CD14-positive monocyte (primary cell): ENCODE measurements around the gene GRN. TPM values are rescaled to one million over a fixed set of nuclear protein-coding genes. Genes with fewer than 3 reads are reported as not detected.

Source experiments
- DNase-seq, 3 donors: peaks; one replicate each; pipeline ENCODE4 v3.0.0-alpha.2; 2011 to 2022
- H2AFZ ChIP-seq: 2 replicates; pipeline ENCODE4 v1.6.0; 2012; ENCODE audit warnings: mild to moderate bottlenecking, low read depth, low read length, inconsistent platforms; ENCODE audit not compliant: insufficient read depth, poor library complexity, severe bottlenecking
- H3K27ac ChIP-seq, 2 donors: 1 replicate in 1 of 2; 2 replicates in 1 of 2; pipeline ENCODE4 v1.5.1; 2012 to 2013; ENCODE audit warnings: low read length in 2 of 2, control low read depth in 1 of 2, inconsistent platforms in 1 of 2, low read depth in 1 of 2, mild to moderate bottlenecking in 1 of 2
- H3K27me3 ChIP-seq, 2 donors: one replicate each; pipeline versions ENCODE4 v1.6.0 to v1.6.1; 2011 to 2013; ENCODE audit warnings: low read length in 2 of 2; ENCODE audit not compliant: control insufficient read depth in 2 of 2, insufficient read depth in 2 of 2
- H3K36me3 ChIP-seq, 2 donors: replicated peaks in 1 of 2; 1 replicate in 1 of 2; 2 replicates in 1 of 2; pipeline versions ENCODE4 v1.5.1 to v1.6.1; 2012 to 2013; ENCODE audit warnings: low read length in 2 of 2, control low read depth in 1 of 2, inconsistent platforms in 1 of 2, mild to moderate bottlenecking in 1 of 2; ENCODE audit not compliant: insufficient read depth in 2 of 2, control insufficient read depth in 1 of 2
- H3K4me1 ChIP-seq, 2 donors: 1 replicate in 1 of 2; 2 replicates in 1 of 2; pipeline versions ENCODE4 v1.5.1 to v1.6.1; 2012 to 2013; ENCODE audit warnings: low read length in 2 of 2, control low read depth in 1 of 2, inconsistent platforms in 1 of 2, mild to moderate bottlenecking in 1 of 2, moderate library complexity in 1 of 2; ENCODE audit not compliant: insufficient read depth in 2 of 2, control insufficient read depth in 1 of 2
- H3K4me2 ChIP-seq: replicated peaks from 2 replicates; pipeline ENCODE3; 2012; ENCODE audit warnings: low read length, moderate library complexity, mild to moderate bottlenecking; ENCODE audit not compliant: poor library complexity, severe bottlenecking; ENCODE audit errors: extremely low read depth
- H3K4me3 ChIP-seq, 3 experiments: fragments of 200-600 bp in 1 of 3; sonication (generic) in 1 of 3; replicated peaks in 1 of 3; 1 replicate in 2 of 3; 2 replicates in 1 of 3; pipeline ENCODE4 v1.5.1; 2011 to 2013; ENCODE audit warnings: low read length in 3 of 3, mild to moderate bottlenecking in 3 of 3, control low read depth in 2 of 3, low read depth in 2 of 3, inconsistent platforms in 1 of 3, moderate library complexity in 1 of 3
- H3K79me2 ChIP-seq: 2 replicates; pipeline ENCODE4 v1.6.0; 2012; ENCODE audit warnings: mild to moderate bottlenecking, control low read depth, inconsistent platforms, low read length, moderate library complexity; ENCODE audit not compliant: insufficient read depth
- H3K9ac ChIP-seq: 2 replicates; pipeline ENCODE4 v1.6.0; 2017; ENCODE audit warnings: low read length, mild to moderate bottlenecking; ENCODE audit not compliant: insufficient read depth, poor library complexity, severe bottlenecking
- H3K9me3 ChIP-seq, 2 donors: replicated peaks in 1 of 2; 1 replicate in 1 of 2; 2 replicates in 1 of 2; pipeline versions ENCODE4 v1.5.1 to v1.6.1; 2012 to 2013; ENCODE audit warnings: low read length in 2 of 2, control low read depth in 1 of 2; ENCODE audit not compliant: control insufficient read depth in 1 of 2, insufficient read depth in 1 of 2
- H4K20me1 ChIP-seq: 2 replicates; pipeline ENCODE4 v1.6.0; 2012; ENCODE audit warnings: mild to moderate bottlenecking, low read length, control low read depth, moderate library complexity; ENCODE audit not compliant: insufficient read depth
- H3K27ac Mint-ChIP-seq, 7 donors: one replicate each; pipeline ENCODE4 v1.8.0; 2020; ENCODE audit warnings: mild to moderate bottlenecking in 7 of 7, mixed read lengths in 7 of 7, moderate library complexity in 6 of 7, inconsistent platforms in 2 of 7
- H3K27me3 Mint-ChIP-seq, 3 donors: one replicate each; pipeline ENCODE4 v1.8.0; 2021 to 2022; ENCODE audit warnings: low read depth in 3 of 3, mild to moderate bottlenecking in 3 of 3, mixed read lengths in 3 of 3, moderate library complexity in 3 of 3, inconsistent platforms in 1 of 3
- H3K36me3 Mint-ChIP-seq, 2 donors: one replicate each; pipeline ENCODE4 v1.8.0; 2020; ENCODE audit warnings: mixed read lengths in 2 of 2, inconsistent platforms in 1 of 2, mild to moderate bottlenecking in 1 of 2
- H3K4me1 Mint-ChIP-seq: one replicate; pipeline ENCODE4 v1.8.0; 2020; ENCODE audit warnings: mild to moderate bottlenecking, mixed read lengths
- H3K4me3 Mint-ChIP-seq, 2 donors: one replicate each; pipeline ENCODE4 v1.8.0; 2020; ENCODE audit warnings: mild to moderate bottlenecking in 2 of 2, mixed read lengths in 2 of 2, moderate library complexity in 1 of 2
- H3K9me3 Mint-ChIP-seq, 7 donors: one replicate each; pipeline ENCODE4 v1.8.0; 2020 to 2022; ENCODE audit warnings: mixed read lengths in 7 of 7, mild to moderate bottlenecking in 6 of 7, moderate library complexity in 6 of 7, inconsistent platforms in 2 of 7
- WGBS: methylation state at CpG from one replicate; pipeline ENCODE4 v1.1.5; 2013; ENCODE audit warnings: missing lambda C conversion rate; ENCODE audit not compliant: insufficient coverage; 5-methylcytosine and 5-hydroxymethylcytosine counted together
- intact Hi-C, 2 donors: fragments of 100-400 bp; cut with micrococcal nuclease; formaldehyde crosslinking; loops; one replicate each; pipeline versions ENCODE4 v1.15.0 to v1.15.1; 2023
- polyA plus RNA-seq, 3 donors: library from polyadenylated mRNA; depleted of rRNA in 1 of 3; unstranded in 2 of 3; stranded (reverse) in 1 of 3; fragments of 300-500 nt in 2 of 3; fragments of >200 nt in 1 of 3; fragmentation: Illumina TruSeq in 2 of 3; gene quantifications; 1 replicate in 2 of 3; 2 replicates in 1 of 3; pipeline ENCODE4 v1.2.3, GENCODE V29; 2012 to 2021
- TF ChIP-seq, protein P1 (sequence below): fragments of 200-600 bp; IDR thresholded peaks from one replicate; pipeline ENCODE4 v1.8.0; 2022; ENCODE audit warnings: antibody characterized with exemption, mild to moderate bottlenecking

Gene GRN
- polyA plus RNA-seq, 3 donors = 1,303 to 1,960 (median 1,361) TPM

DNA sequence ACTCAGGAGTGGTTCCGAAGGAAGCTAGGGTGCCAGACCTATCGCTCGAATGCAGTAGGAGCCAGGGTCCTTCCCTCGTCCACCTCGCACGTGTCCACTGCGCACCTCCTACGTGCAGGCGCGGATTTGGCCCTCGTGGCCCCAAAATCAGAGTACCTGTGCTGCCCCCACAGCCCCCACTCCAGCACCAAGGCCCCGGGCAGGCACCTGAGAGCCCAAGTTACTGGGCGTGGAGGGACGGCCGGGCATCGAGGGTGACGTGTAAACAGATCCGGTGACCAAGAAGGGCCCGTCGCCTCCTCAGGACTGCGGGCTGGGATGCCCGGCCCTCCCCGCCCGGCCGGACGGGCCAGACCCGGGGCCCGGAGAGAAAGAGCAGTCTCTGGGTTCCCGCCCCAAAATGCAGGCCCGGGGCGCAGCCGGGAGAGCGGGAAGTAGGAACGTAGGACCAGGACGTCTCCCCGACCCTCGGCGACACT is 21.0 kb upstream of the GRN start:
- Mint-ChIP-seq H3K27me3 (peaks cover 0 to 2% (median 0%) of the 10 kb centered on the region in 3 donors), H3K4me3 (peak overlapping the region; percentile 85 to 87), H3K27ac (peak overlapping the region in 4 of 7 donors; percentile 51 to 85 (median 69)), H3K36me3 (peaks cover 31 to 35% of the 10 kb centered on the region in 2 donors), H3K9me3 (peaks cover 0 to 1% (median 0%) of the 10 kb centered on the region in 7 donors), H3K4me1 (peaks cover 33% of the 10 kb centered on the region)
- Histone ChIP-seq H3K9me3 (no peaks in the 10 kb centered on the region), H3K4me3 (peak overlapping the region; percentile 47 to 85 (median 47)), H3K27ac (peak overlapping the region in 1 of 2 donors; percentile 87), H3K4me1 (peaks cover 29 to 39% of the 10 kb centered on the region in 2 donors), H4K20me1 (no peaks in the 10 kb centered on the region), H3K27me3 (no peaks in the 10 kb centered on the region), H3K4me2 (peak overlapping the region; percentile 94), H3K79me2 (peaks cover 6% of the 10 kb centered on the region), H3K36me3 (peaks cover 27 to 34% of the 10 kb centered on the region in 2 donors), H2AFZ (peak overlapping the region; percentile 82), H3K9ac (peak overlapping the region; percentile 72)
- intact Hi-C loops = loop anchor here (2.0 to 10.0 kb wide), 4 partner anchors 21 to 199 kb away; partner anchors contain the start of genes UBTF (in 2 of the 2), FAM171A2 (in 1 of the 2), GRN (in 1 of the 2) and HDAC5 (in 1 of the 2)
- TF ChIP-seq, protein P1, sequence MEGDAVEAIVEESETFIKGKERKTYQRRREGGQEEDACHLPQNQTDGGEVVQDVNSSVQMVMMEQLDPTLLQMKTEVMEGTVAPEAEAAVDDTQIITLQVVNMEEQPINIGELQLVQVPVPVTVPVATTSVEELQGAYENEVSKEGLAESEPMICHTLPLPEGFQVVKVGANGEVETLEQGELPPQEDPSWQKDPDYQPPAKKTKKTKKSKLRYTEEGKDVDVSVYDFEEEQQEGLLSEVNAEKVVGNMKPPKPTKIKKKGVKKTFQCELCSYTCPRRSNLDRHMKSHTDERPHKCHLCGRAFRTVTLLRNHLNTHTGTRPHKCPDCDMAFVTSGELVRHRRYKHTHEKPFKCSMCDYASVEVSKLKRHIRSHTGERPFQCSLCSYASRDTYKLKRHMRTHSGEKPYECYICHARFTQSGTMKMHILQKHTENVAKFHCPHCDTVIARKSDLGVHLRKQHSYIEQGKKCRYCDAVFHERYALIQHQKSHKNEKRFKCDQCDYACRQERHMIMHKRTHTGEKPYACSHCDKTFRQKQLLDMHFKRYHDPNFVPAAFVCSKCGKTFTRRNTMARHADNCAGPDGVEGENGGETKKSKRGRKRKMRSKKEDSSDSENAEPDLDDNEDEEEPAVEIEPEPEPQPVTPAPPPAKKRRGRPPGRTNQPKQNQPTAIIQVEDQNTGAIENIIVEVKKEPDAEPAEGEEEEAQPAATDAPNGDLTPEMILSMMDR = no peak
- DNase-seq = peak in 1 of 3 donors; percentile 44
- 2% methylated on average over 38 of the region's 38 CpGs for WGBS

DNA sequence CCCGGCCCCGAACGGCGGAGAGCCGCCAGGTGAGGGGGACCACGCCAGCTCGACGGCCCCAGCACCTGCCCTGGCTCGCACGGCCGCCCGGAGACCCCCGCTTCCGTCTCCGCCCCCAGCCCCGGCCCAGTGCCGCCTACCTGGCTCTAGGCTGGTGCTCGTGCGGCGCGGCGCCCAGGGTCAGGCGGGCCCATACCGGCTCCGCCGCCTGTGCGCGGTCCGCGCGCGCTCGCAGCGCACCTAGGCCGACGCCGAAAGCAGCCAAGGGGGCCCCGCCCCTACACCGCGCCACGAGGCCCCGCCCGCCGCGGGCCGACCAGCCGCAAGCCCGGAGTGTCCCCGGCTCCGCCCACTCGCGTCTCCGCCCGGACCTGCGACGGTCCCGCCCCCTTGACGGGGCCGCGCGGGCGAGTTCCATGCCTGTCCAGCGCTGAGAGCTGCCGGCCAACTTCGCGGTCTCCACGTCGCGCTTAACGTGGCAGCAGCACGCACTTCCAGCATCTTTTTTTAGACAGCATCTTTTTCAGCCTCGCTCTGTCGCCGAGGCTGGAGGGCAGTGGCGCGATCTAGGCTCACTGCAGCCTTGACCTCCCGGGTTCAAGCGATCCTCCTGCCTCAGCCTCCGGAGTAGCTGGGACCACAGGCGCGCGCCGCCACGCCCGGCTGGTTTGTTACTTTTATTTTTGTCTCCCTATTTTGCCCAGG is 20.4 kb upstream of the GRN start, which contains the start of gene SLC25A39:
TSS of gene SLC25A39 (minus strand) at position 253 of the 705 bp plus-strand sequence. CDS start 1,261 bp downstream, outside the sequence.
- intact Hi-C loops = loop anchor here (2.0 to 10.0 kb wide), 4 partner anchors 20 to 200 kb away; partner anchors contain the start of genes UBTF (in 2 of the 2), FAM171A2 (in 1 of the 2), GRN (in 1 of the 2) and HDAC5 (in 1 of the 2)
- Histone ChIP-seq H3K27me3 (no peaks in the 10 kb centered on the region), H3K27ac (peak within 1 kb of the TSS; percentile 71 to 87), H3K9me3 (no peaks in the 10 kb centered on the region), H3K4me2 (peak within 1 kb of the TSS; percentile 94), H2AFZ (peak within 1 kb of the TSS; percentile 82), H3K4me3 (peak within 1 kb of the TSS; percentile 47 to 85 (median 71)), H3K9ac (peak within 1 kb of the TSS; percentile 72), H3K4me1 (peaks cover 29 to 39% of the 10 kb centered on the region in 2 donors), H4K20me1 (no peaks in the 10 kb centered on the region), H3K36me3 (peaks cover 24 to 28% of the 10 kb centered on the region in 2 donors), H3K79me2 (peaks cover 6% of the 10 kb centered on the region)
- H3K36me3 Mint-ChIP-seq = peaks cover 25 to 29% of the 10 kb centered on the region in 2 donors
- under 1% methylated on average over 85 of the region's 85 CpGs for WGBS
- H3K27ac Mint-ChIP-seq = peak within 1 kb of the TSS; percentile 92 to 96 (median 95)
- H3K9me3 Mint-ChIP-seq = peaks cover 0 to 1% (median 0%) of the 10 kb centered on the region in 7 donors
- peak; percentile 91 to 93 (median 92) for DNase-seq
- TF ChIP-seq, protein P1 = no peak
- peak within 1 kb of the TSS; percentile 89 to 92 for H3K4me3 Mint-ChIP-seq
- peaks cover 34% of the 10 kb centered on the region for H3K4me1 Mint-ChIP-seq
- no peaks in the 10 kb centered on the region for H3K27me3 Mint-ChIP-seq
